H9 (cell line): ENCODE measurements around the gene RAB3C. TPM values are rescaled to one million over a fixed set of nuclear protein-coding genes. Genes with fewer than 3 reads are reported as not detected.
A peak's percentile ranks its signal among the peaks of the same experiment; 100 is the strongest.
"Not testable (repeated sequence)": the region's sequence is repeated elsewhere in the genome, so short reads cannot be mapped to it uniquely, and the experiment has no call there.

Source experiments
- DNase-seq: peaks from one replicate; pipeline ENCODE4 v3.0.0-alpha.2; 2017
- H2AFZ ChIP-seq: one replicate; pipeline ENCODE4 v1.6.1; 2013; ENCODE audit warnings: mild to moderate bottlenecking, low read length, control low read depth, moderate library complexity
- H2AK5ac ChIP-seq: 2 replicates; pipeline ENCODE4 v1.6.1; 2013; ENCODE audit warnings: low read length, control low read depth, mixed read lengths; ENCODE audit not compliant: insufficient read length
- H2BK120ac ChIP-seq: one replicate; pipeline ENCODE4 v1.6.1; 2013; ENCODE audit warnings: low read depth, mild to moderate bottlenecking, low read length, control low read depth, inconsistent platforms; ENCODE audit not compliant: poor library complexity, severe bottlenecking
- H2BK12ac ChIP-seq: 2 replicates; pipeline ENCODE4 v1.6.1; 2013; ENCODE audit warnings: low read length, control low read depth, mixed read lengths, low read depth; ENCODE audit not compliant: insufficient read length
- H2BK15ac ChIP-seq: 2 replicates; pipeline ENCODE4 v1.6.1; 2013; ENCODE audit warnings: low read depth, low read length, control low read depth
- H2BK20ac ChIP-seq: one replicate; pipeline ENCODE4 v1.6.1; 2013; ENCODE audit warnings: low read depth, mild to moderate bottlenecking, low read length, control low read depth, inconsistent platforms; ENCODE audit not compliant: poor library complexity, severe bottlenecking
- H2BK5ac ChIP-seq: 2 replicates; pipeline ENCODE4 v1.6.1; 2013; ENCODE audit warnings: low read length, control low read depth, mixed read lengths; ENCODE audit not compliant: insufficient read length
- H3K14ac ChIP-seq: 2 replicates; pipeline ENCODE4 v1.6.1; 2013; ENCODE audit warnings: low read length, control low read depth; ENCODE audit not compliant: insufficient read depth
- H3K18ac ChIP-seq: 2 replicates; pipeline ENCODE4 v1.6.1; 2013; ENCODE audit warnings: low read depth, mild to moderate bottlenecking, mixed read lengths, low read length, control low read depth; ENCODE audit not compliant: insufficient read length
- H3K23ac ChIP-seq: 2 replicates; pipeline ENCODE4 v1.6.1; 2013; ENCODE audit warnings: low read length, control low read depth, mixed read lengths, low read depth; ENCODE audit not compliant: insufficient read length
- H3K23me2 ChIP-seq: 2 replicates; pipeline ENCODE4 v1.6.1; 2013; ENCODE audit warnings: low read depth, mild to moderate bottlenecking, mixed read lengths, low read length, control low read depth; ENCODE audit not compliant: insufficient read length, poor library complexity, severe bottlenecking
- H3K27ac ChIP-seq: 2 replicates; pipeline ENCODE4 v1.5.1; 2013; ENCODE audit warnings: low read length, control low read depth, mixed read lengths, low read depth; ENCODE audit not compliant: insufficient read length
- H3K27me3 ChIP-seq: 2 replicates; pipeline ENCODE4 v1.6.1; 2013; ENCODE audit warnings: low read length, control low read depth, inconsistent platforms; ENCODE audit not compliant: insufficient read depth
- H3K4ac ChIP-seq: 2 replicates; pipeline ENCODE4 v1.6.1; 2013; ENCODE audit warnings: low read depth, mild to moderate bottlenecking, control low read depth, inconsistent platforms, low read length, moderate library complexity
- H3K4me1 ChIP-seq: 2 replicates; pipeline ENCODE4 v1.6.1; 2013; ENCODE audit warnings: low read length, control low read depth, inconsistent platforms; ENCODE audit not compliant: insufficient read depth
- H3K4me2 ChIP-seq: 2 replicates; pipeline ENCODE4 v1.6.1; 2013; ENCODE audit warnings: low read length, control low read depth, mixed read lengths; ENCODE audit not compliant: insufficient read length, insufficient read depth
- H3K56ac ChIP-seq: 2 replicates; pipeline ENCODE4 v1.6.1; 2013; ENCODE audit warnings: low read depth, mild to moderate bottlenecking, mixed read lengths, low read length, control low read depth; ENCODE audit not compliant: insufficient read length
- H3K79me1 ChIP-seq: 2 replicates; pipeline ENCODE4 v1.6.1; 2013; ENCODE audit warnings: low read depth, mild to moderate bottlenecking, moderate library complexity, low read length, control low read depth, inconsistent platforms; ENCODE audit not compliant: insufficient read depth, poor library complexity, severe bottlenecking
- H3K79me2 ChIP-seq: 2 replicates; pipeline ENCODE4 v1.6.1; 2013; ENCODE audit warnings: low read length, control low read depth, inconsistent platforms; ENCODE audit not compliant: insufficient read depth
- H3K9ac ChIP-seq: 2 replicates; pipeline ENCODE4 v1.6.1; 2013; ENCODE audit warnings: low read length, control low read depth, mixed read lengths; ENCODE audit not compliant: insufficient read length; ENCODE audit errors: extremely low read depth
- H3K9me3 ChIP-seq: one replicate; pipeline ENCODE4 v1.6.1; 2013; ENCODE audit warnings: low read depth, low read length, inconsistent platforms; ENCODE audit not compliant: control insufficient read depth
- H3T11ph ChIP-seq: one replicate; pipeline ENCODE4 v1.6.1; 2013; ENCODE audit warnings: mild to moderate bottlenecking, low read length, control low read depth, inconsistent platforms
- H4K20me1 ChIP-seq: one replicate; pipeline ENCODE4 v1.6.1; 2013; ENCODE audit not compliant: control insufficient read depth, insufficient read length, insufficient read depth
- H4K5ac ChIP-seq: 2 replicates; pipeline ENCODE4 v1.6.1; 2013; ENCODE audit warnings: low read depth, mild to moderate bottlenecking, mixed read lengths, low read length, control low read depth; ENCODE audit not compliant: insufficient read length
- H4K8ac ChIP-seq: replicated peaks from 2 replicates; pipeline ENCODE4 v1.6.1; 2013; ENCODE audit warnings: low read length, control low read depth, mixed read lengths, low read depth; ENCODE audit not compliant: insufficient read length
- H4K91ac ChIP-seq: 2 replicates; pipeline ENCODE4 v1.6.1; 2013; ENCODE audit warnings: low read depth, mild to moderate bottlenecking, moderate library complexity, mixed read lengths, low read length, control low read depth; ENCODE audit not compliant: insufficient read length
- H3K27ac Mint-ChIP-seq, 3 experiments: 2 replicates in 2 of 3; 3 replicates in 1 of 3; pipeline ENCODE4 v1.8.0; 2020 to 2021; ENCODE audit warnings: mixed read lengths in 3 of 3, mild to moderate bottlenecking in 1 of 3, moderate library complexity in 1 of 3
- H3K27me3 Mint-ChIP-seq: 2 replicates; pipeline ENCODE4 v1.8.0; 2021; ENCODE audit warnings: low read depth, mild to moderate bottlenecking, moderate library complexity, mixed read lengths
- H3K36me3 Mint-ChIP-seq, 3 experiments: 2 replicates in 2 of 3; 3 replicates in 1 of 3; pipeline ENCODE4 v1.8.0; 2020 to 2021; ENCODE audit warnings: low read depth in 3 of 3, mixed read lengths in 3 of 3; ENCODE audit not compliant: insufficient read depth in 1 of 3
- H3K4me1 Mint-ChIP-seq, 2 experiments: 2 replicates each; pipeline ENCODE4 v1.8.0; 2020; ENCODE audit warnings: mixed read lengths in 2 of 2
- H3K4me3 Mint-ChIP-seq, 2 experiments: 2 replicates in 1 of 2; 3 replicates in 1 of 2; pipeline ENCODE4 v1.8.0; 2020 to 2021; ENCODE audit warnings: mild to moderate bottlenecking in 2 of 2, mixed read lengths in 2 of 2, moderate library complexity in 1 of 2
- H3K9me3 Mint-ChIP-seq, 2 experiments: 2 replicates in 1 of 2; 3 replicates in 1 of 2; pipeline ENCODE4 v1.8.0; 2020; ENCODE audit warnings: mild to moderate bottlenecking in 2 of 2, mixed read lengths in 2 of 2, moderate library complexity in 1 of 2
- CTCF ChIP-seq: fragments of 200-600 bp; sonication (generic); conservative IDR thresholded peaks from 3 replicates; pipeline ENCODE4 v1.8.0; 2021; ENCODE audit warnings: antibody characterized with exemption, mild to moderate bottlenecking
- WGBS: extraction: QIAGEN DNeasy Blood & Tissue Kit; methylation state at CpG from one replicate; pipeline ENCODE4 v1.1.7; 2013; ENCODE audit warnings: missing lambda C conversion rate, low lambda C conversion rate, mixed read lengths; ENCODE audit not compliant: insufficient read length; ENCODE audit errors: extremely low coverage; 5-methylcytosine and 5-hydroxymethylcytosine counted together
- total RNA-seq: library from RNA; stranded (reverse); gene quantifications from 2 replicates; pipeline ENCODE4 v1.2.1, GENCODE V29; 2021

Gene RAB3C
- total RNA-seq, 1 experiment from 2014 or later = 16.3 TPM

- Histone ChIP-seq H3K27me3 (no peaks in the 10 kb centered on the region), H2BK15ac (no peak overlapping the region), H4K8ac (no peak overlapping the region), H3K4me1 (no peaks in the 10 kb centered on the region), H3K79me2 (no peaks in the 10 kb centered on the region), H2BK20ac (no peak overlapping the region), H3K4me2 (no peak overlapping the region), H3K23me2 (no peaks in the 10 kb centered on the region), H2AK5ac (no peak overlapping the region), H3K27ac (no peak overlapping the region), H2BK120ac (no peak overlapping the region), H3K9ac (no peak overlapping the region), H3K18ac (no peak overlapping the region), H4K5ac (no peak overlapping the region), H2BK12ac (no peak overlapping the region), H2AFZ (no peak overlapping the region), H2BK5ac (no peak overlapping the region), H3K14ac (no peak overlapping the region), H3T11ph (no peak overlapping the region), H3K4ac (no peak overlapping the region), H4K20me1 (no peaks in the 10 kb centered on the region), H3K56ac (no peak overlapping the region), H3K23ac (no peak overlapping the region), H3K9me3 (no peaks in the 10 kb centered on the region), H4K91ac (no peak overlapping the region), H3K79me1 (no peaks in the 10 kb centered on the region)
- Mint-ChIP-seq H3K9me3 (peaks cover 26 to 32% of the 10 kb centered on the region in 2 experiments), H3K27me3 (peaks cover 2% of the 10 kb centered on the region; the same call in 1 of the 2 replicates), H3K27ac (0 out of 7 replicates have a peak overlapping the region, but pooled peaks of 1 of the 3 experiments have one; percentile 25), H3K4me3 (no peak overlapping the region), H3K36me3 (peaks cover 4 to 27% (median 24%) of the 10 kb centered on the region in 3 experiments; a peak in 6 of 7 replicates), H3K4me1 (peaks cover 12% of the 10 kb centered on the region in 2 experiments)
- no peak for TF ChIP-seq CTCF
- WGBS = no CpG with 5 or more reads among the region's 1 CpG
- DNase-seq = no peak
Measured at GRCh38 chr5:58599217-58599616, 16.3 kb downstream of the RAB3C start.

- not testable (repeated sequence) for H2AK5ac ChIP-seq, H2BK12ac ChIP-seq, H3K23me2 ChIP-seq, H3K79me1 ChIP-seq, H3T11ph ChIP-seq, H3K4ac ChIP-seq, H3K27ac ChIP-seq, H3K18ac ChIP-seq, H3K14ac ChIP-seq, H3K27ac Mint-ChIP-seq, H3K4me3 Mint-ChIP-seq, H3K79me2 ChIP-seq, H3K9me3 ChIP-seq, H3K27me3 ChIP-seq, H4K8ac ChIP-seq, DNase-seq, H2AFZ ChIP-seq, H2BK5ac ChIP-seq, H4K91ac ChIP-seq, H2BK15ac ChIP-seq, H3K4me1 ChIP-seq, H2BK120ac ChIP-seq, H3K27me3 Mint-ChIP-seq, H3K56ac ChIP-seq, H4K5ac ChIP-seq, H2BK20ac ChIP-seq, H3K9ac ChIP-seq, H4K20me1 ChIP-seq, H3K23ac ChIP-seq, H3K4me2 ChIP-seq
- H3K9me3 Mint-ChIP-seq = peaks cover 36 to 43% of the 10 kb centered on the region in 2 experiments
- WGBS = no CpG with 5 or more reads among the region's 2 CpGs
- peaks cover 12% of the 10 kb centered on the region in 2 experiments for H3K4me1 Mint-ChIP-seq
- peaks cover 4 to 41% (median 34%) of the 10 kb centered on the region in 3 experiments for H3K36me3 Mint-ChIP-seq
Measured at GRCh38 chr5:58600613-58601012, 17.7 kb downstream of the RAB3C start.
